K562 (cell line): ENCODE results near the gene FN3K. TPM values are rescaled to one million over a fixed set of nuclear protein-coding genes. Genes with fewer than 3 reads are reported as not detected.
A peak's percentile ranks its signal among the peaks of the same experiment; 100 is the strongest.

ENCODE experiments used
- ATF1 ChIP-seq, 2 experiments: fragments of 450-650 bp in 1 of 2; IDR thresholded peaks; 2 replicates each; pipeline ENCODE4 v1.6.1; 2016; ENCODE audit warnings: missing compliant biosample characterization in 1 of 2, missing genetic modification characterization in 1 of 2
- CCNT2 ChIP-seq: IDR thresholded peaks from 2 replicates; pipeline ENCODE4 v1.6.1; 2011; ENCODE audit warnings: borderline replicate concordance, low read depth, mild to moderate bottlenecking, moderate library complexity, mixed read lengths, low read length; ENCODE audit not compliant: insufficient read length; ENCODE audit errors: extremely low read depth
- CEBPZ ChIP-seq: fragments of 150-350 bp; IDR thresholded peaks from 2 replicates; pipeline ENCODE4 v1.6.1; 2014; ENCODE audit warnings: low read depth, mild to moderate bottlenecking, low read length, borderline replicate concordance
- DLX4 ChIP-seq: fragments of 250-450 bp; sonication (Bioruptor Pico); IDR thresholded peaks from 2 replicates; pipeline ENCODE4 v1.6.1; 2021; ENCODE audit warnings: mild to moderate bottlenecking
- HMG20B ChIP-seq: fragments of 250-450 bp; sonication (Bioruptor Pico); IDR thresholded peaks from 2 replicates; pipeline ENCODE4 v1.5.0; 2021; ENCODE audit warnings: mild to moderate bottlenecking
- HOMEZ ChIP-seq: fragments of 250-450 bp; sonication (Bioruptor Pico); IDR thresholded peaks from 2 replicates; pipeline ENCODE4 v1.4.0; 2020; ENCODE audit warnings: mild to moderate bottlenecking, moderate library complexity
- KLF1 ChIP-seq: fragments of 450-650 bp; IDR thresholded peaks from 2 replicates; pipeline ENCODE4 v1.6.1; 2016; ENCODE audit warnings: missing genetic modification characterization, missing compliant biosample characterization
- PBX2 ChIP-seq, 2 experiments: IDR thresholded peaks in 1 of 2; conservative IDR thresholded peaks in 1 of 2; 2 replicates each; pipeline ENCODE4 v1.6.1; 2016; ENCODE audit warnings: low read depth in 2 of 2, mild to moderate bottlenecking in 1 of 2, missing compliant biosample characterization in 1 of 2, missing genetic modification characterization in 1 of 2, moderate library complexity in 1 of 2
- SAP30 ChIP-seq: fragments of 200-600 bp; sonication (generic); IDR thresholded peaks from 2 replicates; pipeline ENCODE4 v1.6.1; 2012; ENCODE audit warnings: borderline replicate concordance, low read depth, mild to moderate bottlenecking, moderate library complexity, low read length, control low read depth, inconsistent platforms; ENCODE audit not compliant: insufficient read depth, poor library complexity, severe bottlenecking
- SIN3A ChIP-seq, 2 experiments: fragments of 150-350 bp in 1 of 2; IDR thresholded peaks; 2 replicates each; pipeline ENCODE4 v1.6.1; 2011 to 2016; ENCODE audit warnings: borderline replicate concordance in 2 of 2, low read depth in 2 of 2, low read length in 2 of 2, mild to moderate bottlenecking in 2 of 2, moderate library complexity in 2 of 2; ENCODE audit not compliant: control insufficient read depth in 1 of 2
- YBX1 ChIP-seq: fragments of 450-650 bp; IDR thresholded peaks from 2 replicates; pipeline ENCODE4 v1.7.1; 2016; ENCODE audit warnings: mild to moderate bottlenecking
- ZNF140 ChIP-seq: fragments of 250-450 bp; sonication (Bioruptor Pico); IDR thresholded peaks from 2 replicates; pipeline ENCODE4 v1.8.0; 2021; ENCODE audit warnings: moderate library complexity, mild to moderate bottlenecking, inconsistent platforms
- ZNF639 ChIP-seq, 2 experiments: fragments of 200-800 bp in 1 of 2; sonication (Bioruptor generic) in 1 of 2; sonication (generic) in 1 of 2; formaldehyde crosslinking in 1 of 2; IDR thresholded peaks in 1 of 2; conservative IDR thresholded peaks in 1 of 2; 2 replicates each; pipeline versions ENCODE4 v1.5.0 to v1.6.1; 2016 to 2020; ENCODE audit warnings: missing compliant biosample characterization in 1 of 2, missing genetic modification characterization in 1 of 2, missing genetic modification reagents in 1 of 2
- polyA plus RNA-seq, 8 experiments: library from polyadenylated mRNA; depleted of rRNA in 4 of 8; stranded (reverse) in 5 of 8; unstranded in 3 of 8; fragments of >200 nt; fragmentation: Nextera tagmentation in 2 of 8; fragmentation: Illumina TruSeq in 1 of 8; extraction: Ambion mirVana in 2 of 8; extraction: Trizol in 1 of 8; gene quantifications; 2 replicates each; pipeline versions ENCODE4 v1.2.1 to v1.2.3, GENCODE V29; 2011 to 2014; ENCODE audit warnings: inconsistent platforms in 1 of 8, missing spikeins in 1 of 8
- total RNA-seq, 7 experiments: library from RNA; depleted of rRNA in 6 of 7; stranded (reverse); fragments of >200 nt in 6 of 7; fragmentation: Illumina TruSeq in 2 of 7; extraction: Trizol in 2 of 7; gene quantifications; 2 replicates each; pipeline versions ENCODE4 v1.2.1 to v1.2.3, GENCODE V29; 2011 to 2021; ENCODE audit warnings: low replicate concordance in 1 of 7

The FN3K gene
- total and polyA plus RNA-seq, 9 of the 15 experiments (the other 6 are each of a cell fraction or from before 2014, with no cell fraction given) = 0.08 to 22.7 (median 3.8) TPM

- TF ChIP-seq HOMEZ (CRISPR knock-in tag) (no peak), PBX2 (CRISPR knock-in tag; IDR thresholded peaks at IDR 0.05; ENCODE audit: low read depth) (peak; percentile 88), PBX2 (tag; conservative IDR thresholded peaks at IDR 0.05; ENCODE audit: low read depth) (peak; percentile 93), SAP30 (no peak), ZNF140 (CRISPR knock-in tag) (no peak), ATF1 (CRISPR knock-in tag; IDR thresholded peaks at IDR 0.05) (peak; percentile 52), ATF1 (tag; IDR thresholded peaks at IDR 0.05) (peak; percentile 32; the same call in 1 of the 2 replicates), ZNF639 (CRISPR knock-in tag; conservative IDR thresholded peaks at IDR 0.05 in 1 of 2, IDR thresholded peaks at IDR 0.05 in 1 of 2) (0 out of 4 replicates have a peak, but pooled peaks of 1 of the 2 experiments have one; percentile 54), DLX4 (CRISPR knock-in tag) (no peak), CCNT2 (peak; percentile 28), SIN3A (IDR thresholded peaks at IDR 0.05; ENCODE audit: borderline replicate concordance in 2 of 2, control insufficient read depth in 1 of 2, low read depth in 2 of 2, low read length in 2 of 2) (peak in 1 of 2 experiments; percentile 26; a peak in 1 of 4 replicates), KLF1 (tag) (no peak), CEBPZ (peak; percentile 63; the same call in 1 of the 2 replicates), YBX1 (no peak), HMG20B (CRISPR knock-in tag) (no peak)
Observed at GRCh38 chr17:82698065-82698973, 37.1 kb upstream of the FN3K start, which contains the start of gene RAB40B (continued).
